Measurements from ENCODE around the gene KYAT1.
A peak's percentile ranks its signal among the peaks of the same experiment; 100 is the strongest.
"Not testable (repeated sequence)": the region's sequence is repeated elsewhere in the genome, so short reads cannot be mapped to it uniquely, and the experiment has no call there.

The KYAT1 gene

GRCh38 chr9:128887049-128887448 is 5.3 kb upstream of the KYAT1 start:
- peaks cover 82% of the 10 kb centered on the region for H3K36me3 ChIP-seq
- no peak overlapping the region for H3K9ac ChIP-seq
- H3K27ac ChIP-seq = no peak overlapping the region

GRCh38 chr9:128886211-128886891 is 4.6 kb upstream of the KYAT1 start:
- no peak overlapping the region for H3K9ac ChIP-seq
- TF ChIP-seq Cebpa-rat (IDR thresholded peaks at IDR 0.05) = no peak
- no peak overlapping the region for H3K4me2 ChIP-seq
- H3K9me3 ChIP-seq = no peaks in the 10 kb centered on the region
- H4K20me1 ChIP-seq = peaks cover 83% of the 10 kb centered on the region
- H3K36me3 ChIP-seq = peaks cover 75% of the 10 kb centered on the region
- H3K4me1 ChIP-seq = peaks cover 19% of the 10 kb centered on the region
- no peak overlapping the region for H3K4me3 ChIP-seq
- H3K27ac ChIP-seq = no peak overlapping the region
- no peaks in the 10 kb centered on the region for H3K27me3 ChIP-seq

More at GRCh38 chr9:128887049-128887448, 5.3 kb upstream of the KYAT1 start:
- TF ChIP-seq Cebpa-rat (IDR thresholded peaks at IDR 0.05) = no peak
- Histone ChIP-seq H3K4me1 (peaks cover 22% of the 10 kb centered on the region), H3K27me3 (no peaks in the 10 kb centered on the region), H3K4me2 (no peak overlapping the region), H4K20me1 (peaks cover 90% of the 10 kb centered on the region), H3K4me3 (no peak overlapping the region), H3K9me3 (no peaks in the 10 kb centered on the region)

- Histone ChIP-seq H3K36me3 (peaks cover 70% of the 10 kb centered on the region), H3K27ac (no peak overlapping the region), H3K4me1 (peaks cover 20% of the 10 kb centered on the region), H3K9ac (no peak overlapping the region), H3K4me3 (no peak overlapping the region), H3K27me3 (no peaks in the 10 kb centered on the region), H4K20me1 (peaks cover 78% of the 10 kb centered on the region), H3K9me3 (no peaks in the 10 kb centered on the region), H3K4me2 (no peak overlapping the region)
- no peak for TF ChIP-seq Cebpa-rat (IDR thresholded peaks at IDR 0.05)
These were observed 4.0 kb upstream of the KYAT1 start for GRCh38 chr9:128885798-128886197.

- H3K36me3 ChIP-seq = peaks cover 66% of the 10 kb centered on the region
- no peak overlapping the region for H3K4me3 ChIP-seq
- peak overlapping the region; percentile 0; the same call in 1 of the 2 replicates for H3K27ac ChIP-seq
- H3K9me3 ChIP-seq = no peaks in the 10 kb centered on the region
- H3K27me3 ChIP-seq = no peaks in the 10 kb centered on the region
- H3K4me2 ChIP-seq = no peak overlapping the region
- no peak overlapping the region for H3K9ac ChIP-seq
- TF ChIP-seq Cebpa-rat (IDR thresholded peaks at IDR 0.05) = no peak
- peaks cover 74% of the 10 kb centered on the region for H4K20me1 ChIP-seq
- peaks cover 24% of the 10 kb centered on the region for H3K4me1 ChIP-seq
These were observed 3.6 kb upstream of the KYAT1 start for GRCh38 chr9:128885376-128885775.

GRCh38 chr9:128884164-128884563 is 2.4 kb upstream of the KYAT1 start:
- peak overlapping the region; percentile 99; the same call in 1 of the 2 replicates for H3K9ac ChIP-seq
- H3K36me3 ChIP-seq = peaks cover 53% of the 10 kb centered on the region
- peaks cover 66% of the 10 kb centered on the region for H4K20me1 ChIP-seq
- peak overlapping the region; percentile 86 for H3K4me2 ChIP-seq
- TF ChIP-seq Cebpa-rat (IDR thresholded peaks at IDR 0.05) = no peak
- H3K27ac ChIP-seq = no peak overlapping the region
- no peaks in the 10 kb centered on the region for H3K9me3 ChIP-seq
- peaks cover 36% of the 10 kb centered on the region for H3K4me1 ChIP-seq
- no peak overlapping the region for H3K4me3 ChIP-seq
- H3K27me3 ChIP-seq = no peaks in the 10 kb centered on the region

- H3K27ac ChIP-seq = peak overlapping the region; percentile 97
- no peak for TF ChIP-seq Cebpa-rat (IDR thresholded peaks at IDR 0.05)
- no peaks in the 10 kb centered on the region for H3K9me3 ChIP-seq
- H4K20me1 ChIP-seq = peaks cover 54% of the 10 kb centered on the region
- peaks cover 48% of the 10 kb centered on the region for H3K4me1 ChIP-seq
- H3K4me2 ChIP-seq = peak overlapping the region; percentile 86
- peaks cover 41% of the 10 kb centered on the region for H3K36me3 ChIP-seq
- H3K27me3 ChIP-seq = no peaks in the 10 kb centered on the region
- H3K9ac ChIP-seq = peak overlapping the region; percentile 99
- H3K4me3 ChIP-seq = peak overlapping the region; percentile 91
These were observed 1.2 kb upstream of the KYAT1 start for GRCh38 chr9:128882677-128883603.

GRCh38 chr9:128877852-128878251 is 3.9 kb downstream of the KYAT1 start:
- Histone ChIP-seq H3K9ac (no peak overlapping the region), H3K4me2 (peak overlapping the region; percentile 55), H3K36me3 (no peaks in the 10 kb centered on the region; the same call in 1 of the 2 replicates), H3K27ac (no peak overlapping the region), H4K20me1 (peaks cover 8% of the 10 kb centered on the region), H3K9me3 (no peaks in the 10 kb centered on the region), H3K27me3 (no peaks in the 10 kb centered on the region), H3K4me3 (no peak overlapping the region), H3K4me1 (peaks cover 35% of the 10 kb centered on the region)
- no peak for TF ChIP-seq Cebpa-rat (IDR thresholded peaks at IDR 0.05)

GRCh38 chr9:128870941-128871265 is 10.8 kb downstream of the KYAT1 start:
- H3K9ac ChIP-seq, H3K27ac ChIP-seq, H3K4me3 ChIP-seq, H4K20me1 ChIP-seq, H3K9me3 ChIP-seq, H3K4me2 ChIP-seq, H3K27me3 ChIP-seq: not testable (repeated sequence)
- Histone ChIP-seq H3K4me1 (peaks cover 23% of the 10 kb centered on the region), H3K36me3 (peaks cover 15% of the 10 kb centered on the region)

- Histone ChIP-seq H3K4me1 (peaks cover 23% of the 10 kb centered on the region), H3K36me3 (peaks cover 15% of the 10 kb centered on the region), H3K4me2 (no peak overlapping the region), H3K9ac (no peak overlapping the region), H3K27me3 (no peaks in the 10 kb centered on the region), H4K20me1 (no peaks in the 10 kb centered on the region), H3K27ac (no peak overlapping the region), H3K9me3 (no peaks in the 10 kb centered on the region), H3K4me3 (no peak overlapping the region)
- no peak for TF ChIP-seq Cebpa-rat (IDR thresholded peaks at IDR 0.05)
These were observed 11.4 kb downstream of the KYAT1 start for GRCh38 chr9:128870128-128870940.

All from BLaER1 (cell line).